Measurements from ENCODE around the gene TEX50.

- TF ChIP-seq, protein P1, sequence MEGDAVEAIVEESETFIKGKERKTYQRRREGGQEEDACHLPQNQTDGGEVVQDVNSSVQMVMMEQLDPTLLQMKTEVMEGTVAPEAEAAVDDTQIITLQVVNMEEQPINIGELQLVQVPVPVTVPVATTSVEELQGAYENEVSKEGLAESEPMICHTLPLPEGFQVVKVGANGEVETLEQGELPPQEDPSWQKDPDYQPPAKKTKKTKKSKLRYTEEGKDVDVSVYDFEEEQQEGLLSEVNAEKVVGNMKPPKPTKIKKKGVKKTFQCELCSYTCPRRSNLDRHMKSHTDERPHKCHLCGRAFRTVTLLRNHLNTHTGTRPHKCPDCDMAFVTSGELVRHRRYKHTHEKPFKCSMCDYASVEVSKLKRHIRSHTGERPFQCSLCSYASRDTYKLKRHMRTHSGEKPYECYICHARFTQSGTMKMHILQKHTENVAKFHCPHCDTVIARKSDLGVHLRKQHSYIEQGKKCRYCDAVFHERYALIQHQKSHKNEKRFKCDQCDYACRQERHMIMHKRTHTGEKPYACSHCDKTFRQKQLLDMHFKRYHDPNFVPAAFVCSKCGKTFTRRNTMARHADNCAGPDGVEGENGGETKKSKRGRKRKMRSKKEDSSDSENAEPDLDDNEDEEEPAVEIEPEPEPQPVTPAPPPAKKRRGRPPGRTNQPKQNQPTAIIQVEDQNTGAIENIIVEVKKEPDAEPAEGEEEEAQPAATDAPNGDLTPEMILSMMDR (IDR thresholded peaks at IDR 0.05) = no peak
- no peak for TF ChIP-seq POLR2AphosphoS5 (IDR thresholded peaks at IDR 0.05)
Measured at GRCh38 chr1:173628888-173629287, 6.2 kb upstream of the TEX50 start.

All from prostate gland (tissue), 2 donors.